LNCAP (cell line): Measurements from ENCODE around the gene STAC2.

Source experiments
- TF ChIP-seq, protein P1 (sequence below): fragments of 450-650 bp; IDR thresholded peaks from 2 replicates; pipeline ENCODE4 v1.5.1; 2017; ENCODE audit warnings: mild to moderate bottlenecking

The STAC2 gene

GRCh38 chr17:39246274-39246673, 20.5 kb upstream of the STAC2 start:
- TF ChIP-seq, protein P1, sequence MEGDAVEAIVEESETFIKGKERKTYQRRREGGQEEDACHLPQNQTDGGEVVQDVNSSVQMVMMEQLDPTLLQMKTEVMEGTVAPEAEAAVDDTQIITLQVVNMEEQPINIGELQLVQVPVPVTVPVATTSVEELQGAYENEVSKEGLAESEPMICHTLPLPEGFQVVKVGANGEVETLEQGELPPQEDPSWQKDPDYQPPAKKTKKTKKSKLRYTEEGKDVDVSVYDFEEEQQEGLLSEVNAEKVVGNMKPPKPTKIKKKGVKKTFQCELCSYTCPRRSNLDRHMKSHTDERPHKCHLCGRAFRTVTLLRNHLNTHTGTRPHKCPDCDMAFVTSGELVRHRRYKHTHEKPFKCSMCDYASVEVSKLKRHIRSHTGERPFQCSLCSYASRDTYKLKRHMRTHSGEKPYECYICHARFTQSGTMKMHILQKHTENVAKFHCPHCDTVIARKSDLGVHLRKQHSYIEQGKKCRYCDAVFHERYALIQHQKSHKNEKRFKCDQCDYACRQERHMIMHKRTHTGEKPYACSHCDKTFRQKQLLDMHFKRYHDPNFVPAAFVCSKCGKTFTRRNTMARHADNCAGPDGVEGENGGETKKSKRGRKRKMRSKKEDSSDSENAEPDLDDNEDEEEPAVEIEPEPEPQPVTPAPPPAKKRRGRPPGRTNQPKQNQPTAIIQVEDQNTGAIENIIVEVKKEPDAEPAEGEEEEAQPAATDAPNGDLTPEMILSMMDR = no peak

- TF ChIP-seq, protein P1 = peak; percentile 90
Observed at GRCh38 chr17:39244600-39245570, 19.1 kb upstream of the STAC2 start.

DNA sequence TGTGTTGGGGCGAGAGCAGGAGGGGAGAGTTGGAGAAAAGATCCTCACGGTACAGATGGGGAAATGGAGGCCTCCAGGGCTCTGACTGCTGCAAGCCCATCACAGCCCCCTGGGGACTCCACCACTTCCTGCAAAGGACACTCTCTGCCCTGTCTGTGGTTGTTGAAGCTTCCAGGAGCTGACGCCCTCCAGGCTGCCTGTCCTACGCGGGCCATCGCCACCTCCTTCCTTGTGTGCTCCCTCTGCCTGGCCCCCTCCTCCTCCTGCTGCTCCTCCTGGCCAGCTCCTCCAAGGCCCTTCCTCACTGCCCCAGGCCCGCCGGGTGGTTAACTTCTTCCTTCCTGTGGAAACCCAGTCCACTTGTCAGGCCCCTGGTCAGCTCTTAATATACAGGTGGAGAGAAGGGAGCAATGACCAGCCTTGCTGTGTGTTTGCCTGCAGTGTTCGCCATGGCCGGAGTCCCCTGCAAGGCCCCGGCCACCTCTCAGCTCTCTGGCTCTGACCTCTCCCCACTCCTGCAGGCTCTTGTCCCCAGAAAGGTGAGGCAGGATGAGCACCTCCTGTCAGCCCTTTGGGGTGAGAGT, 18.4 kb upstream of the STAC2 start:
- TF ChIP-seq, protein P1 = no peak

DNA sequence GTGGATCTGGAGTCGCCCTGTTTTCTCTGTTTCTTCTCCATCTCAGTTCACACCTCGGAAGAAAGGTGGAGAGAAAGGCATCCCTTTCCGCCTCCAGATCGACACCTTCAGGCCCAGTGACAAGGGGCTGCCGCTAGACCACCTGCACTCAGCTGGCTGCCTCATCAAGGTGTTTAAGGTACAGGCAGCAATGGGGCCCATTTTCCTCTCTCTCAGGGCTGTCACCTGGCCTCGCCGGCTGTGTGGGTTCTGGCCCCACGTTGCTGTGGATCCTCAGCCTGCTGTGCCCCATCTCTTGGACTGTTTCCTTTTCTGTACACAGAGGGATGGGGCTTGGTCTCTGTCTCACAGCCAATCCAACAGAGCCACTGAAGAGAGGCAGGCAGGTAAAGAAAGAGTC, 17.4 kb upstream of the STAC2 start:
- TF ChIP-seq, protein P1 = no peak

DNA sequence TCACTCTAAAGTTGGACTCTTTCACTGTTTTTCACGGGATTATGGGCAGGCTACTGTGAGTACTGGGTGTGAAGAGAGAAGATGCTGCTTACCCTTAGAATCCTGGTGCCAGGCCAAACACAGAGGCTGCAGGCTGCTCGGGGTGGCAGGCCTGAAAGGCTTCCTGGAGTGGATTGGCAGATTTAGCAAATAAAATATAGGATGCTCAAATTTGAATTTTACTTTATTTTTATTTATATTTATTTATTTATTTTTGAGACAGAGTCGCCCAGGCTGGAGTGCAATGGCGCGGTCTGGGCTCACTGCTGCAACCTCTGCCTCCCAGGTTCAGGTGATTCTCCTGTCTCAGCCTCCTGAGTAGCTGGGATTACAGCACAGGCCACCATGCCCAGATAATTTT, 14.9 kb upstream of the STAC2 start:
- TF ChIP-seq, protein P1 = no peak

DNA sequence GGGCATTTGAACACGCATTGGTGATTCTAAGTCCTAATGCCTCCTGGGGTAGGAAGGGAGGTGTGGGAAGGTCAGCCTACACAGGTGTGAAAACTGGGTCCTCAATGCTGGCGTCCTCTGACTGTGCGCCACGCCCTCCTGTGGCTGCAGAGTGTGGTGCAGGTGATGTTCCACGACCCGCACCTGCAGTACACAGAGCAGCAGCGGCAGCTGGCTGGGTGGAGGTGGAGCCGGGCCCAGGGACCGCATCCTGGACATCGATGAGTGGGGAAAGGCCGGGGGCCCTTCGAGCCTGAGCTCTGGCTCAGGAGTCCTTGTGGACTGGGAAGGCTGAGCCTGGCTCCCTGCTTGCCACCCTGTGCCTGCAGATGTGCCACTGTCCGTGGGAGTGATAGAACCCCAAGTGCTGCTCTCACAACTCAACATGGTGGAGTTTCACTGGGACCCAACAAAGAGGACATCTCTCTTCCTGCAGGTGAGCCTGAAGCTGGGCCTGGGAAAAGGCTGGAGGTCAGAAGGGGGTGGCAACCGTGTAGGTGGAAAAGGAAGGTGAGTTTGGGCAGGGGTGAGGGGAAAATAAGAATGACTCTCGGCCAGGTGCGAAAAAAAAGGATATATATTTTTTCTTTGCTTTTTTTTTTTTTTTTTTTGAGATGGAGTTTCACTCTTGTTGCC, 14.0 kb upstream of the STAC2 start:
- TF ChIP-seq, protein P1 = peak; percentile 51

- TF ChIP-seq, protein P1 = no peak
Observed at GRCh38 chr17:39238311-39238972, 12.7 kb upstream of the STAC2 start.
